Panc1 (cell line): ENCODE measurements around the gene NRROS.

ENCODE experiments used
- POLR2AphosphoS5 ChIP-seq: IDR thresholded peaks from 2 replicates; pipeline ENCODE4 v1.6.1; 2012; ENCODE audit warnings: mild to moderate bottlenecking, low read depth, low read length, moderate library complexity
- REST ChIP-seq, 2 experiments: IDR thresholded peaks; 2 replicates each; pipeline ENCODE4 v1.6.1; 2011 to 2012; ENCODE audit warnings: low read depth in 2 of 2, control low read depth in 1 of 2, low read length in 1 of 2, mild to moderate bottlenecking in 1 of 2, moderate library complexity in 1 of 2; ENCODE audit not compliant: insufficient read depth in 1 of 2
- SIN3A ChIP-seq: IDR thresholded peaks from 2 replicates; pipeline ENCODE4 v1.6.1; 2012; ENCODE audit warnings: low read depth, mild to moderate bottlenecking, low read length, moderate library complexity, borderline replicate concordance; ENCODE audit not compliant: insufficient read depth
- TF ChIP-seq, protein P1 (sequence below): fragments of 450-650 bp; IDR thresholded peaks from 2 replicates; pipeline ENCODE4 v1.5.1; 2017; ENCODE audit warnings: mild to moderate bottlenecking

- TF ChIP-seq, protein P1, sequence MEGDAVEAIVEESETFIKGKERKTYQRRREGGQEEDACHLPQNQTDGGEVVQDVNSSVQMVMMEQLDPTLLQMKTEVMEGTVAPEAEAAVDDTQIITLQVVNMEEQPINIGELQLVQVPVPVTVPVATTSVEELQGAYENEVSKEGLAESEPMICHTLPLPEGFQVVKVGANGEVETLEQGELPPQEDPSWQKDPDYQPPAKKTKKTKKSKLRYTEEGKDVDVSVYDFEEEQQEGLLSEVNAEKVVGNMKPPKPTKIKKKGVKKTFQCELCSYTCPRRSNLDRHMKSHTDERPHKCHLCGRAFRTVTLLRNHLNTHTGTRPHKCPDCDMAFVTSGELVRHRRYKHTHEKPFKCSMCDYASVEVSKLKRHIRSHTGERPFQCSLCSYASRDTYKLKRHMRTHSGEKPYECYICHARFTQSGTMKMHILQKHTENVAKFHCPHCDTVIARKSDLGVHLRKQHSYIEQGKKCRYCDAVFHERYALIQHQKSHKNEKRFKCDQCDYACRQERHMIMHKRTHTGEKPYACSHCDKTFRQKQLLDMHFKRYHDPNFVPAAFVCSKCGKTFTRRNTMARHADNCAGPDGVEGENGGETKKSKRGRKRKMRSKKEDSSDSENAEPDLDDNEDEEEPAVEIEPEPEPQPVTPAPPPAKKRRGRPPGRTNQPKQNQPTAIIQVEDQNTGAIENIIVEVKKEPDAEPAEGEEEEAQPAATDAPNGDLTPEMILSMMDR: no peak
- TF ChIP-seq REST (IDR thresholded peaks at IDR 0.05; ENCODE audit: insufficient read depth in 1 of 2, low read depth in 2 of 2, low read length in 1 of 2) (no peak), SIN3A (no peak), POLR2AphosphoS5 (0 out of 2 replicates have a peak, but pooled peaks have one; percentile 28)
Observed at GRCh38 chr3:196639483-196640296, at the start of gene NRROS.
